Measurements from ENCODE around the gene ATP11B.

The ATP11B gene

GRCh38 chr3:182848906-182849305 is 55.6 kb downstream of the ATP11B start:
- no peak for TF ChIP-seq OSR1 (CRISPR knock-in tag; IDR thresholded peaks at IDR 0.05)
- TF ChIP-seq GLIS3 (CRISPR knock-in tag; IDR thresholded peaks at IDR 0.05): no peak
- no peak for TF ChIP-seq ZNF70 (CRISPR knock-in tag; IDR thresholded peaks at IDR 0.05)
- no peak for TF ChIP-seq CSDC2 (CRISPR knock-in tag; IDR thresholded peaks at IDR 0.05)
- TF ChIP-seq ZC3H10 (CRISPR knock-in tag; IDR thresholded peaks at IDR 0.05): no peak
- TF ChIP-seq ZFP3 (CRISPR knock-in tag; IDR thresholded peaks at IDR 0.05): no peak
- no peak for TF ChIP-seq ARNTL (CRISPR knock-in tag; IDR thresholded peaks at IDR 0.05; ENCODE audit: borderline replicate concordance, low read depth)
- TF ChIP-seq PATZ1 (CRISPR knock-in tag; IDR thresholded peaks at IDR 0.05; ENCODE audit: borderline replicate concordance): no peak
- TF ChIP-seq ZNF8 (CRISPR knock-in tag; IDR thresholded peaks at IDR 0.05): no peak
- no peak for TF ChIP-seq CREB5 (CRISPR knock-in tag; IDR thresholded peaks at IDR 0.05; ENCODE audit: low read depth)
- no peak for TF ChIP-seq ZNF565 (CRISPR knock-in tag; conservative IDR thresholded peaks at IDR 0.05; ENCODE audit: low read depth)
- TF ChIP-seq RARB (CRISPR knock-in tag; IDR thresholded peaks at IDR 0.05): no peak
- no peak for TF ChIP-seq ESRRG (CRISPR knock-in tag; IDR thresholded peaks at IDR 0.05)
- no peak for TF ChIP-seq CSRNP3 (CRISPR knock-in tag; IDR thresholded peaks at IDR 0.05)
- TF ChIP-seq BACH2 (CRISPR knock-in tag; IDR thresholded peaks at IDR 0.05; ENCODE audit: borderline replicate concordance): no peak
- TF ChIP-seq TCF4 (CRISPR knock-in tag; IDR thresholded peaks at IDR 0.05; ENCODE audit: borderline replicate concordance): no peak
- no peak for TF ChIP-seq TOX (CRISPR knock-in tag; IDR thresholded peaks at IDR 0.05; ENCODE audit: borderline replicate concordance)
- TF ChIP-seq PPARA (CRISPR knock-in tag; IDR thresholded peaks at IDR 0.05; ENCODE audit: borderline replicate concordance): no peak
- no peak for TF ChIP-seq SNAI2 (CRISPR knock-in tag; IDR thresholded peaks at IDR 0.05)
- no peak for TF ChIP-seq ZFP30 (CRISPR knock-in tag; IDR thresholded peaks at IDR 0.05)
- no peak for ATAC-seq

- TF ChIP-seq PPARA (CRISPR knock-in tag; IDR thresholded peaks at IDR 0.05; ENCODE audit: borderline replicate concordance) (no peak), ZFP3 (CRISPR knock-in tag; IDR thresholded peaks at IDR 0.05) (no peak), CSRNP3 (CRISPR knock-in tag; IDR thresholded peaks at IDR 0.05) (no peak), ZC3H10 (CRISPR knock-in tag; IDR thresholded peaks at IDR 0.05) (no peak), PATZ1 (CRISPR knock-in tag; IDR thresholded peaks at IDR 0.05; ENCODE audit: borderline replicate concordance) (no peak), TOX (CRISPR knock-in tag; IDR thresholded peaks at IDR 0.05; ENCODE audit: borderline replicate concordance) (no peak)
- no peak for ATAC-seq
Observed at GRCh38 chr3:182855076-182855475, 61.8 kb downstream of the ATP11B start.

- no peak for TF ChIP-seq GLIS3 (CRISPR knock-in tag; IDR thresholded peaks at IDR 0.05)
- no peak for TF ChIP-seq CSRNP3 (CRISPR knock-in tag; IDR thresholded peaks at IDR 0.05)
- TF ChIP-seq CREB5 (CRISPR knock-in tag; IDR thresholded peaks at IDR 0.05; ENCODE audit: low read depth): no peak
- ATAC-seq: no peak
Observed at GRCh38 chr3:182861348-182861747, 68.0 kb downstream of the ATP11B start.
